HepG2 (cell line): ENCODE measurements around the gene CD9.

Experiments
- ATF3 ChIP-seq: sonication (generic); formaldehyde crosslinking; IDR thresholded peaks from 2 replicates; pipeline ENCODE4 v1.4.0; 2020; ENCODE audit warnings: missing genetic modification reagents
- ETV5 ChIP-seq: IDR thresholded peaks from 2 replicates; pipeline ENCODE4 v1.6.1; 2018; ENCODE audit warnings: missing biosample characterization, missing genetic modification reagents, inconsistent platforms, borderline replicate concordance
- PATZ1 ChIP-seq: sonication (generic); formaldehyde crosslinking; IDR thresholded peaks from 2 replicates; pipeline ENCODE4 v1.4.0; 2020; ENCODE audit warnings: missing genetic modification reagents
- POLR2A ChIP-seq, 2 experiments: IDR thresholded peaks; 2 replicates each; pipeline ENCODE4 v1.6.1; 2011; ENCODE audit warnings: low read depth in 2 of 2, low read length in 2 of 2, mild to moderate bottlenecking in 1 of 2, moderate library complexity in 1 of 2; ENCODE audit not compliant: insufficient read depth in 1 of 2
- SMARCE1 ChIP-seq: fragments of 450-650 bp; IDR thresholded peaks from 2 replicates; pipeline ENCODE4 v1.6.1; 2017; ENCODE audit warnings: borderline replicate concordance
- TCF7 ChIP-seq: sonication (generic); IDR thresholded peaks from 2 replicates; pipeline ENCODE4 v1.6.1; 2016; ENCODE audit warnings: antibody characterized with exemption, low read depth
- ZBTB7A ChIP-seq: sonication (generic); formaldehyde crosslinking; IDR thresholded peaks from 2 replicates; pipeline ENCODE4 v1.8.0; 2022; ENCODE audit warnings: mild to moderate bottlenecking, missing genetic modification reagents

- TF ChIP-seq ETV5 (CRISPR knock-in tag) (no peak), PATZ1 (CRISPR knock-in tag) (no peak), POLR2A (IDR thresholded peaks at IDR 0.05; ENCODE audit: insufficient read depth in 1 of 2, low read depth in 2 of 2, low read length in 2 of 2) (no peak), TCF7 (no peak), ATF3 (CRISPR knock-in tag) (no peak), SMARCE1 (no peak), ZBTB7A (no peak)
These were observed 69.8 kb downstream of the CD9 start for GRCh38 chr12:6269986-6270385.
